HepG2 (cell line): Measurements from ENCODE around the gene VPS52. TPM values are rescaled to one million over a fixed set of nuclear protein-coding genes. Genes with fewer than 3 reads are reported as not detected.

Experiments
- ARID2 ChIP-seq: sonication (generic); formaldehyde crosslinking; IDR thresholded peaks from 2 replicates; pipeline ENCODE4 v1.8.1; 2022; ENCODE audit warnings: mild to moderate bottlenecking, missing genetic modification reagents, borderline replicate concordance
- CBX1 ChIP-seq: IDR thresholded peaks from one replicate; pipeline ENCODE4 v1.6.1; 2016; ENCODE audit warnings: antibody characterized with exemption, low read depth
- ELF3 ChIP-seq: IDR thresholded peaks from 2 replicates; pipeline ENCODE4 v1.6.1; 2016; ENCODE audit warnings: missing genetic modification reagents, missing compliant biosample characterization
- GTF2F1 ChIP-seq: fragments of 150-350 bp; IDR thresholded peaks from 2 replicates; pipeline ENCODE4 v1.6.1; 2014; ENCODE audit warnings: low read length
- IKZF1 ChIP-seq: fragments of 450-650 bp; IDR thresholded peaks from 2 replicates; pipeline ENCODE4 v1.7.1; 2016
- KLF15 ChIP-seq: sonication (generic); formaldehyde crosslinking; IDR thresholded peaks from 2 replicates; pipeline ENCODE4 v1.8.1; 2023; ENCODE audit warnings: borderline replicate concordance, mild to moderate bottlenecking, inconsistent platforms, missing genetic modification reagents, mixed read lengths
- MAZ ChIP-seq, 2 experiments: sonication (generic) in 1 of 2; formaldehyde crosslinking in 1 of 2; IDR thresholded peaks; 2 replicates each; pipeline versions ENCODE4 v1.5.0 to v1.6.1; 2012 to 2020; ENCODE audit warnings: low read depth in 2 of 2, mild to moderate bottlenecking in 2 of 2, borderline replicate concordance in 1 of 2, improper control_type of control experiment in 1 of 2, low read length in 1 of 2, missing genetic modification reagents in 1 of 2, moderate library complexity in 1 of 2
- NRL ChIP-seq: sonication (generic); formaldehyde crosslinking; IDR thresholded peaks from 2 replicates; pipeline ENCODE4 v1.5.0; 2020; ENCODE audit warnings: missing genetic modification reagents, mild to moderate bottlenecking, moderate library complexity, borderline replicate concordance
- PHF21A ChIP-seq: sonication (generic); formaldehyde crosslinking; IDR thresholded peaks from 2 replicates; pipeline ENCODE4 v1.5.0; 2020; ENCODE audit warnings: mild to moderate bottlenecking, missing genetic modification reagents
- PHF8 ChIP-seq: sonication (generic); formaldehyde crosslinking; IDR thresholded peaks from 2 replicates; pipeline ENCODE4 v1.5.0; 2020; ENCODE audit warnings: missing genetic modification reagents
- ZFYVE20 ChIP-seq: sonication (generic); formaldehyde crosslinking; IDR thresholded peaks from 2 replicates; pipeline ENCODE4 v1.8.0; 2023; ENCODE audit warnings: low read depth, mild to moderate bottlenecking, moderate library complexity, missing genetic modification reagents, borderline replicate concordance
- ZNF138 ChIP-seq: sonication (generic); formaldehyde crosslinking; IDR thresholded peaks from 2 replicates; pipeline ENCODE4 v1.5.0; 2020; ENCODE audit warnings: mild to moderate bottlenecking, low read depth, missing genetic modification reagents
- ZNF160 ChIP-seq: sonication (generic); formaldehyde crosslinking; IDR thresholded peaks from 2 replicates; pipeline ENCODE4 v1.8.0; 2022; ENCODE audit warnings: mild to moderate bottlenecking, inconsistent platforms, missing genetic modification reagents
- ZNF207 ChIP-seq: fragments of 450-650 bp; IDR thresholded peaks from 2 replicates; pipeline ENCODE4 v1.6.1; 2016; ENCODE audit warnings: antibody characterized with exemption, borderline replicate concordance
- ZNF24 ChIP-seq: fragments of 450-650 bp; IDR thresholded peaks from 2 replicates; pipeline ENCODE4 v1.6.1; 2017; ENCODE audit warnings: antibody characterized with exemption, mild to moderate bottlenecking
- ZNF263 ChIP-seq: sonication (generic); formaldehyde crosslinking; IDR thresholded peaks from 2 replicates; pipeline ENCODE4 v1.4.0; 2020; ENCODE audit warnings: missing genetic modification reagents
- ZNF335 ChIP-seq: sonication (generic); formaldehyde crosslinking; IDR thresholded peaks from 2 replicates; pipeline ENCODE4 v1.4.0; 2020; ENCODE audit warnings: missing genetic modification reagents
- ZNF552 ChIP-seq: sonication (generic); formaldehyde crosslinking; IDR thresholded peaks from 2 replicates; pipeline ENCODE4 v1.9.0; 2022; ENCODE audit warnings: missing genetic modification reagents, mild to moderate bottlenecking, borderline replicate concordance
- ZNF556 ChIP-seq: sonication (generic); formaldehyde crosslinking; IDR thresholded peaks from 2 replicates; pipeline ENCODE4 v1.4.0; 2020; ENCODE audit warnings: mild to moderate bottlenecking, missing genetic modification reagents, borderline replicate concordance
- ZSCAN9 ChIP-seq: IDR thresholded peaks from 2 replicates; pipeline ENCODE4 v1.6.1; 2016; ENCODE audit warnings: borderline replicate concordance
- polyA plus RNA-seq, 8 experiments: library from polyadenylated mRNA; depleted of rRNA in 3 of 8; stranded (reverse) in 7 of 8; unstranded in 1 of 8; fragments of >200 nt; fragmentation: Illumina TruSeq in 4 of 8; extraction: Trizol in 4 of 8; gene quantifications; 2 replicates each; pipeline versions ENCODE4 v1.2.1 to v1.2.3, GENCODE V29; 2011 to 2016; ENCODE audit warnings: low read depth in 4 of 8, missing spikeins in 1 of 8, mixed read lengths in 1 of 8; ENCODE audit not compliant: insufficient read depth in 1 of 8
- total RNA-seq, 5 experiments: library from RNA; depleted of rRNA; stranded (reverse); fragments of >200 nt; fragmentation: Illumina TruSeq; extraction: Trizol; gene quantifications; 2 replicates each; pipeline ENCODE4 v1.2.3, GENCODE V29; 2016; ENCODE audit warnings: low read depth in 1 of 5
- TF ChIP-seq, protein P1 (sequence below): sonication (generic); formaldehyde crosslinking; IDR thresholded peaks from 2 replicates; pipeline ENCODE4 v1.5.1; 2020; ENCODE audit warnings: missing genetic modification reagents, mild to moderate bottlenecking, borderline replicate concordance
- TF ChIP-seq, protein P2 (sequence below): sonication (generic); formaldehyde crosslinking; IDR thresholded peaks from 2 replicates; pipeline ENCODE4 v1.5.0; 2020; ENCODE audit warnings: mild to moderate bottlenecking, low read depth, missing genetic modification reagents, borderline replicate concordance
- TF ChIP-seq, protein P3 (sequence below): sonication (generic); formaldehyde crosslinking; IDR thresholded peaks from 2 replicates; pipeline ENCODE4 v1.5.0; 2020; ENCODE audit warnings: mild to moderate bottlenecking, missing genetic modification reagents, borderline replicate concordance
- TF ChIP-seq, protein P4 (sequence below): sonication (generic); formaldehyde crosslinking; IDR thresholded peaks from 2 replicates; pipeline ENCODE4 v1.5.1; 2020; ENCODE audit warnings: missing genetic modification reagents, mild to moderate bottlenecking, borderline replicate concordance

The VPS52 gene
- total and polyA plus RNA-seq, 2 of the 13 experiments (the other 11 are each of a cell fraction or from before 2014, with no cell fraction given), result 48.9 to 85.5 TPM

DNA sequence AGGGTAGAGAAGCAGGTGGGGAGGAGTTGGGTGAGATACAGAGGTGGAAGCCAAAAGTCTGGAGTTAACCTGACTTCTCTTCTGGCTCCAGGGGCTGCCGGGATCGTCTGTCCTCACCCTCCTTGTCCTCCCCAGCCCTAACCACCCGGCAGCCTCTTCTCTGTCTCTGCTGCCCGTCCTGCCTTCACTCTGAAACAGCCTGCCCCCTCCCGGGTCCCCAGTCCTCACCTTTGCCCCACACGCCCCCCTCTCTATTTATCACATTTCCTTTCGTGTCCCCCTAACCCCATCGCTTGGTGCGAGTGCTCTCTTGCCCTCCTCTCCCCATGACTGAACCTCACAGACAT, 57.7 kb downstream of the VPS52 start (continued):
- TF ChIP-seq KLF15 (no peak), ELF3 (CRISPR knock-in tag) (no peak), ZNF552 (CRISPR knock-in tag) (no peak), ZNF24 (no peak), GTF2F1 (no peak), ZNF160 (CRISPR knock-in tag) (no peak), MAZ (IDR thresholded peaks at IDR 0.05; ENCODE audit: borderline replicate concordance, low read depth, low read length) (no peak), MAZ (CRISPR knock-in tag; IDR thresholded peaks at IDR 0.05; ENCODE audit: low read depth) (no peak), PHF8 (CRISPR knock-in tag) (0 out of 2 replicates have a peak, but pooled peaks have one; percentile 2), CBX1 (no peak), IKZF1 (no peak), ARID2 (CRISPR knock-in tag) (no peak), ZNF556 (CRISPR knock-in tag) (no peak), ZNF335 (no peak), ZFYVE20 (CRISPR knock-in tag) (no peak), NRL (CRISPR knock-in tag) (0 out of 2 replicates have a peak, but pooled peaks have one; percentile 54), ZSCAN9 (no peak), ZNF138 (CRISPR knock-in tag) (no peak), ZNF207 (no peak), PHF21A (no peak), ZNF263 (no peak)
- TF ChIP-seq, protein P1, sequence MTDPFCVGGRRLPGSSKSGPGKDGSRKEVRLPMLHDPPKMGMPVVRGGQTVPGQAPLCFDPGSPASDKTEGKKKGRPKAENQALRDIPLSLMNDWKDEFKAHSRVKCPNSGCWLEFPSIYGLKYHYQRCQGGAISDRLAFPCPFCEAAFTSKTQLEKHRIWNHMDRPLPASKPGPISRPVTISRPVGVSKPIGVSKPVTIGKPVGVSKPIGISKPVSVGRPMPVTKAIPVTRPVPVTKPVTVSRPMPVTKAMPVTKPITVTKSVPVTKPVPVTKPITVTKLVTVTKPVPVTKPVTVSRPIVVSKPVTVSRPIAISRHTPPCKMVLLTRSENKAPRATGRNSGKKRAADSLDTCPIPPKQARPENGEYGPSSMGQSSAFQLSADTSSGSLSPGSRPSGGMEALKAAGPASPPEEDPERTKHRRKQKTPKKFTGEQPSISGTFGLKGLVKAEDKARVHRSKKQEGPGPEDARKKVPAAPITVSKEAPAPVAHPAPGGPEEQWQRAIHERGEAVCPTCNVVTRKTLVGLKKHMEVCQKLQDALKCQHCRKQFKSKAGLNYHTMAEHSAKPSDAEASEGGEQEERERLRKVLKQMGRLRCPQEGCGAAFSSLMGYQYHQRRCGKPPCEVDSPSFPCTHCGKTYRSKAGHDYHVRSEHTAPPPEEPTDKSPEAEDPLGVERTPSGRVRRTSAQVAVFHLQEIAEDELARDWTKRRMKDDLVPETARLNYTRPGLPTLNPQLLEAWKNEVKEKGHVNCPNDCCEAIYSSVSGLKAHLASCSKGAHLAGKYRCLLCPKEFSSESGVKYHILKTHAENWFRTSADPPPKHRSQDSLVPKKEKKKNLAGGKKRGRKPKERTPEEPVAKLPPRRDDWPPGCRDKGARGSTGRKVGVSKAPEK (CRISPR knock-in tag), result no peak
- TF ChIP-seq, protein P2, sequence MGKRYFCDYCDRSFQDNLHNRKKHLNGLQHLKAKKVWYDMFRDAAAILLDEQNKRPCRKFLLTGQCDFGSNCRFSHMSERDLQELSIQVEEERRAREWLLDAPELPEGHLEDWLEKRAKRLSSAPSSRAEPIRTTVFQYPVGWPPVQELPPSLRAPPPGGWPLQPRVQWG (CRISPR knock-in tag), result no peak
- TF ChIP-seq, protein P3, sequence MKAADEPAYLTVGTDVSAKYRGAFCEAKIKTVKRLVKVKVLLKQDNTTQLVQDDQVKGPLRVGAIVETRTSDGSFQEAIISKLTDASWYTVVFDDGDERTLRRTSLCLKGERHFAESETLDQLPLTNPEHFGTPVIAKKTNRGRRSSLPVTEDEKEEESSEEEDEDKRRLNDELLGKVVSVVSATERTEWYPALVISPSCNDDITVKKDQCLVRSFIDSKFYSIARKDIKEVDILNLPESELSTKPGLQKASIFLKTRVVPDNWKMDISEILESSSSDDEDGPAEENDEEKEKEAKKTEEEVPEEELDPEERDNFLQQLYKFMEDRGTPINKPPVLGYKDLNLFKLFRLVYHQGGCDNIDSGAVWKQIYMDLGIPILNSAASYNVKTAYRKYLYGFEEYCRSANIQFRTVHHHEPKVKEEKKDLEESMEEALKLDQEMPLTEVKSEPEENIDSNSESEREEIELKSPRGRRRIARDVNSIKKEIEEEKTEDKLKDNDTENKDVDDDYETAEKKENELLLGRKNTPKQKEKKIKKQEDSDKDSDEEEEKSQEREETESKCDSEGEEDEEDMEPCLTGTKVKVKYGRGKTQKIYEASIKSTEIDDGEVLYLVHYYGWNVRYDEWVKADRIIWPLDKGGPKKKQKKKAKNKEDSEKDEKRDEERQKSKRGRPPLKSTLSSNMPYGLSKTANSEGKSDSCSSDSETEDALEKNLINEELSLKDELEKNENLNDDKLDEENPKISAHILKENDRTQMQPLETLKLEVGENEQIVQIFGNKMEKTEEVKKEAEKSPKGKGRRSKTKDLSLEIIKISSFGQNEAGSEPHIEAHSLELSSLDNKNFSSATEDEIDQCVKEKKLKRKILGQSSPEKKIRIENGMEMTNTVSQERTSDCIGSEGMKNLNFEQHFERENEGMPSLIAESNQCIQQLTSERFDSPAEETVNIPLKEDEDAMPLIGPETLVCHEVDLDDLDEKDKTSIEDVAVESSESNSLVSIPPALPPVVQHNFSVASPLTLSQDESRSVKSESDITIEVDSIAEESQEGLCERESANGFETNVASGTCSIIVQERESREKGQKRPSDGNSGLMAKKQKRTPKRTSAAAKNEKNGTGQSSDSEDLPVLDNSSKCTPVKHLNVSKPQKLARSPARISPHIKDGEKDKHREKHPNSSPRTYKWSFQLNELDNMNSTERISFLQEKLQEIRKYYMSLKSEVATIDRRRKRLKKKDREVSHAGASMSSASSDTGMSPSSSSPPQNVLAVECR (CRISPR knock-in tag), result no peak
- TF ChIP-seq, protein P4, sequence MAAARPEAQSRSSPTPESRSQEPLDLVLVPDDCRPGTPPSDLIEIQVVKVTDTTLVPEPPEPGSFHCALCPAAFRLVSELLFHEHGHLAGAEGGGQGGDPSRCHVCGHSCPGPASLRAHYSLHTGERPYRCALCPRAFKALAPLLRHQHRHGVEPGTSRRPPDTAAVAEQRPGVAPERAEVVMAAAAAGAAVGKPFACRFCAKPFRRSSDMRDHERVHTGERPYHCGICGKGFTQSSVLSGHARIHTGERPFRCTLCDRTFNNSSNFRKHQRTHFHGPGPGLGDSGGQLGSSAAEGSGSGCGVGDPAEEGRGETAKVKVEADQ (CRISPR knock-in tag), result no peak
